ENCODE measurements around the gene AP1B1.

DNA sequence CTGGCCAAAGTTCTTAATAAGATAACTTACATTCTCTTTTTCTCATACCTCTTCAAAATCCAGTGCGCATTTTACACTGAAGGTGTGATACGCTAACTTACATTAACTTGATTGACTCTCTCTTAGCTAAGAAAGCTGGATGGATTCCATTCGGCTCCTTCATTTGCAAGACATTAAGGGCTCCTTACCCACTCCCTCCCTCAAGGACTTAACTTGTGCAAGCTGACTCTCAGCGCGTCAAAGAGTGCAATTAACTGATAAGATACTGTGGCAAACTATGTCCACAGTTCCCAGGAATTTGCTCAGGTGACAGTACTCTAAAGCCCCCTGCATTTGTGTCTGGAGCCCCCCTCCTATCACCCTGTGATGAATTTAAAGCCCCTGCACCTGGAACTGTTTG is 43.6 kb upstream of the AP1B1 start:
- TF ChIP-seq, protein P1, sequence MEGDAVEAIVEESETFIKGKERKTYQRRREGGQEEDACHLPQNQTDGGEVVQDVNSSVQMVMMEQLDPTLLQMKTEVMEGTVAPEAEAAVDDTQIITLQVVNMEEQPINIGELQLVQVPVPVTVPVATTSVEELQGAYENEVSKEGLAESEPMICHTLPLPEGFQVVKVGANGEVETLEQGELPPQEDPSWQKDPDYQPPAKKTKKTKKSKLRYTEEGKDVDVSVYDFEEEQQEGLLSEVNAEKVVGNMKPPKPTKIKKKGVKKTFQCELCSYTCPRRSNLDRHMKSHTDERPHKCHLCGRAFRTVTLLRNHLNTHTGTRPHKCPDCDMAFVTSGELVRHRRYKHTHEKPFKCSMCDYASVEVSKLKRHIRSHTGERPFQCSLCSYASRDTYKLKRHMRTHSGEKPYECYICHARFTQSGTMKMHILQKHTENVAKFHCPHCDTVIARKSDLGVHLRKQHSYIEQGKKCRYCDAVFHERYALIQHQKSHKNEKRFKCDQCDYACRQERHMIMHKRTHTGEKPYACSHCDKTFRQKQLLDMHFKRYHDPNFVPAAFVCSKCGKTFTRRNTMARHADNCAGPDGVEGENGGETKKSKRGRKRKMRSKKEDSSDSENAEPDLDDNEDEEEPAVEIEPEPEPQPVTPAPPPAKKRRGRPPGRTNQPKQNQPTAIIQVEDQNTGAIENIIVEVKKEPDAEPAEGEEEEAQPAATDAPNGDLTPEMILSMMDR (conservative IDR thresholded peaks at IDR 0.05; ENCODE audit: low read depth, low read length) = no peak
- TF ChIP-seq EZH2 (IDR thresholded peaks at IDR 0.05; ENCODE audit: borderline replicate concordance, low read depth, low read length, poor library complexity, severe bottlenecking) = no peak
